ENCODE measurements around the gene SIK2.

Gene SIK2

DNA sequence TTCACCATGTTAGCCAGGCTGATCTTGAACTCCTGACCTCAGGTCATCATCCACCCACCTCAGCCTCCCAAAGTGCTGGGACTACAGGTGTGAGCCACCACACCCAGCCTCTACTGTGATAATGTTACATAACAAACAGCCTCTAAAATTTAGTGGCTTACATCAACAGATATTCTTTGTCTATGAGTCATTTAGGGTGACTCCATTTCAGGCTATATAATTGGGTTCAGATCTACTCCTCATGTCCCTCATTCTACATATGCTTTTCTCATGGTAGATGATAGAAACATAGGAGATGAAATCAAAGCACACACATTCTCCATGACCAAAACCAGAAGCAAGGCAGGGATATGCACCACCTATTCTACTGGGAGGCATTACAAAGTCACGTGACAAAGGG is 72.7 kb downstream of the SIK2 start:
- H3K4me3 ChIP-seq (ENCODE audit: low read depth, low read length) = no peak overlapping the region
- no peak for DNase-seq (ENCODE audit: low read depth)
- TF ChIP-seq, protein P1, sequence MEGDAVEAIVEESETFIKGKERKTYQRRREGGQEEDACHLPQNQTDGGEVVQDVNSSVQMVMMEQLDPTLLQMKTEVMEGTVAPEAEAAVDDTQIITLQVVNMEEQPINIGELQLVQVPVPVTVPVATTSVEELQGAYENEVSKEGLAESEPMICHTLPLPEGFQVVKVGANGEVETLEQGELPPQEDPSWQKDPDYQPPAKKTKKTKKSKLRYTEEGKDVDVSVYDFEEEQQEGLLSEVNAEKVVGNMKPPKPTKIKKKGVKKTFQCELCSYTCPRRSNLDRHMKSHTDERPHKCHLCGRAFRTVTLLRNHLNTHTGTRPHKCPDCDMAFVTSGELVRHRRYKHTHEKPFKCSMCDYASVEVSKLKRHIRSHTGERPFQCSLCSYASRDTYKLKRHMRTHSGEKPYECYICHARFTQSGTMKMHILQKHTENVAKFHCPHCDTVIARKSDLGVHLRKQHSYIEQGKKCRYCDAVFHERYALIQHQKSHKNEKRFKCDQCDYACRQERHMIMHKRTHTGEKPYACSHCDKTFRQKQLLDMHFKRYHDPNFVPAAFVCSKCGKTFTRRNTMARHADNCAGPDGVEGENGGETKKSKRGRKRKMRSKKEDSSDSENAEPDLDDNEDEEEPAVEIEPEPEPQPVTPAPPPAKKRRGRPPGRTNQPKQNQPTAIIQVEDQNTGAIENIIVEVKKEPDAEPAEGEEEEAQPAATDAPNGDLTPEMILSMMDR (IDR thresholded peaks at IDR 0.05; ENCODE audit: low read depth, low read length, missing control alignments) = no peak

DNA sequence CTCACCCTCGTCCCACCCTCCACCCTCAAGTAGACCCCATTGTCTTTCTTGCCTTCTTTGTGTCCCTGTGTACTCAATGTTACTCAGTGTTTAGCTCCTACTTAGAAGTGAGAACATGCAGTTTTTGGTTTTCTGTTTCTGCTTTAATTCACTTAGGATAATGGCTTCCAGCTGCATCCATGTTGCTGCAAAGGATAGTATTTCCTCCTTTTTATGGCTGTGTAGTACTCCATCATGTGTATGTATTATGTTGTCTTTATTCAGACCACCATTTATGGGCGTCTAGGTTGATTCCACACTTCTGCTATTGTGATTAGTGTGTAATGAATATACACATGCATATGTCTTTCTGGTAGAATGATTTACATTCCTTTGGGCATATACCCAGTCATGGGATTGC is 73.6 kb downstream of the SIK2 start:
- TF ChIP-seq, protein P1 (IDR thresholded peaks at IDR 0.05; ENCODE audit: low read depth, low read length, missing control alignments) = no peak
- no peak for DNase-seq (ENCODE audit: low read depth)
- H3K4me3 ChIP-seq (ENCODE audit: low read depth, low read length) = no peak overlapping the region

DNA sequence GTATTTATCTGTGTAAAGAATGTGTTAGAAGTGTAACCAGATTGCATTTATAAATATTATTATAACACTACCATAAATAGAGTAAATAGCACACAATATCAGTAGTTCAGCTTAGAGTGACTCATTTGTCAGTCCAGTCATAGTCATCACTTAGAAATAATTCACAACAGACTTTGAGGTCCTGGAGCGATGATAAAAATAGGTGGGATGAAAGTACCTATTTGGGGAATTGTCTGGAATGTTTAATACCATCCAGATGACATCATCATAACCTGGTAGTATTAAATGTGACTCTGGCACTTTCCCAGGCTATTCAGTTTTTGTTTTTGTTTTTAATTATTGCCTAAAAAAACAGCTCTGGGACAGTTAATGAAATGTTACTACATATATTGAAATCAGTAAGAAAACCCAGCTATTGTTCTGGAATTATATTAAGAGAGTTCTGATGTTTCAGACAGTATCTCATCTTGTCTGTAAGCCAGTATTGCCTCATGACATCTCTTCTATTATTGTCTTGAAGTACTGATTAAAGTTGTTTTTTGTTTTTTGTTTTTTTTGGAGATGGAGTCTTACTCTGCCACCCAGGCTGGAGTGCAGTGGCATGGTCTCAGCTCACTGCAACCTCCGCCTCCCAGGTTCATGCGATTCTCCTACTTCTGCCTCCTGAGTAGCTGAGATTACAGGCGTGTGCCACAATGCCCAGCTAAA is 74.8 kb downstream of the SIK2 start:
- no peak overlapping the region for H3K4me3 ChIP-seq (ENCODE audit: low read depth, low read length)
- no peak for DNase-seq (ENCODE audit: low read depth)
- TF ChIP-seq, protein P1 (IDR thresholded peaks at IDR 0.05; ENCODE audit: low read depth, low read length, missing control alignments) = no peak

- no peak overlapping the region for H3K4me3 ChIP-seq (ENCODE audit: low read depth, low read length)
- TF ChIP-seq, protein P1 (IDR thresholded peaks at IDR 0.05; ENCODE audit: low read depth, low read length, missing control alignments) = no peak
- no peak for DNase-seq (ENCODE audit: low read depth)
Observed at GRCh38 chr11:111680486-111681175, 78.4 kb downstream of the SIK2 start.

DNA sequence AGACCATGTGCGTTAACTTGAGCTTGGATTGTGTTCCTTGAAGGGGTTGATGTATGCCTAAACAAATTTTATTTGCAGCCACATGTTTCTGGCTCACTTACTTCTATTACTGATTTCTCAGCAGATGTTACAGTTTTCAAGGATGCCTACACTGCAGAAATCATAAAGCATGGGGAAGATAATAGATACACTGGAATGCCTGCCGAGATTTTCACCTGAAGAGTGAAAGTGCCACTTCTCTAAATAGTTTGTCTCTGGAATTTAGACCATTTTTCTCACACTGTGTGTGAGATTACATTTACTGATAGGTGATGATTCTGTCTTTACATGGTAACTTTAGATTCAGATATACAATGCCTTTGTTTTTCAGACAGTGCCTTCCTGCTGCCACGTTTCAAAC is 81.6 kb downstream of the SIK2 start:
- TF ChIP-seq, protein P1 (IDR thresholded peaks at IDR 0.05; ENCODE audit: low read depth, low read length, missing control alignments) = no peak
- no peak for DNase-seq (ENCODE audit: low read depth)
- no peak overlapping the region for H3K4me3 ChIP-seq (ENCODE audit: low read depth, low read length)

DNA sequence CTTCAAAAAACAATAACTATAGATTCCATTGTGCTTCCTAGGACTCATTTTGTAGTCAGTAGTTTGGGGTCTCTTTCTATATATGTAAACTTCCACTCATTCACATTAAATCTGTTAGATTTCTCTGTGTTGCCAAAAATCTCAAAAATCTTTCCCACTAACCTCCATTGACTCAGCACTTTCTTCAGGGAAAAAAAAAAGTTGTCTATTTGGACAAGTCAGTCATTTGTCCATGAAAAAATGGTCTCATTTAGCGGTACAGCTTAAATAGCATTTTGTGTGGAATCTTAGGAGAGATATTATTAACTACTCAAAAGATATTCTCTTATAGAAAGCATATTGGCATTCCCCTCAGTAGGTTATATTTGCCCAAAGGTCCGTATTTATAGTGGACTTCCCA is 82.0 kb downstream of the SIK2 start:
- no peak overlapping the region for H3K4me3 ChIP-seq (ENCODE audit: low read depth, low read length)
- TF ChIP-seq, protein P1 (IDR thresholded peaks at IDR 0.05; ENCODE audit: low read depth, low read length, missing control alignments) = no peak
- DNase-seq (ENCODE audit: low read depth) = no peak

Data from GM12864 (cell line).